Left ventricle myocardium inferior (tissue), 1 donor: ENCODE results near the gene NCOA7. TPM values are rescaled to one million over a fixed set of nuclear protein-coding genes. Genes with fewer than 3 reads are reported as not detected.

Experiments
- DNase-seq: peaks from one replicate; pipeline ENCODE4 v3.0.0-alpha.2; 2020
- H3K27ac ChIP-seq: fragments of 200-600 bp; replicated peaks from 2 replicates; pipeline ENCODE4 v1.8.0; 2021
- H3K27me3 ChIP-seq: fragments of 200-600 bp; 2 replicates; pipeline ENCODE4 v1.8.0; 2021; ENCODE audit warnings: low read depth
- H3K36me3 ChIP-seq: fragments of 200-600 bp; 2 replicates; pipeline ENCODE4 v1.8.0; 2021
- H3K4me1 ChIP-seq: fragments of 200-600 bp; 2 replicates; pipeline ENCODE4 v1.8.0; 2021
- H3K4me3 ChIP-seq: fragments of 200-600 bp; 2 replicates; pipeline ENCODE4 v1.8.0; 2021; ENCODE audit warnings: mild to moderate bottlenecking, moderate library complexity
- H3K9me3 ChIP-seq: fragments of 200-600 bp; replicated peaks from 2 replicates; pipeline ENCODE4 v1.8.0; 2021
- intact Hi-C: fragments of 100-400 bp; cut with micrococcal nuclease; formaldehyde crosslinking; loops from one replicate; pipeline ENCODE4 v1.11.0; 2022
- total RNA-seq: library from RNA; stranded (reverse); fragmentation: NEBNext Ultra II Directional; extraction: Animal tissue kit (Norgen Biotek cat#: 25700); gene quantifications from one replicate; pipeline ENCODE4 v1.2.1, GENCODE V29; 2021
- TF ChIP-seq, protein P1 (sequence below): fragments of 200-600 bp; IDR thresholded peaks from 2 replicates; pipeline ENCODE4 v1.8.0; 2021; ENCODE audit warnings: antibody characterized with exemption, mild to moderate bottlenecking, borderline replicate concordance
- donor health status: DM: no; HTN: yes; CAD: no; lungs with severe emphysema.

The NCOA7 gene
- total RNA-seq, 1 donor from 2014 or later, result 10.3 TPM

- Histone ChIP-seq H3K27me3 (no peaks in the 10 kb centered on the region), H3K4me1 (peaks cover 13% of the 10 kb centered on the region), H3K4me3 (peak overlapping the region; percentile 73), H3K36me3 (no peaks in the 10 kb centered on the region), H3K9me3 (no peaks in the 10 kb centered on the region), H3K27ac (peak overlapping the region; percentile 95)
- intact Hi-C loops, result loop anchor here (5.0 kb wide), 1 partner anchor 181 kb away; no protein-coding TSS in a partner anchor
- TF ChIP-seq, protein P1, sequence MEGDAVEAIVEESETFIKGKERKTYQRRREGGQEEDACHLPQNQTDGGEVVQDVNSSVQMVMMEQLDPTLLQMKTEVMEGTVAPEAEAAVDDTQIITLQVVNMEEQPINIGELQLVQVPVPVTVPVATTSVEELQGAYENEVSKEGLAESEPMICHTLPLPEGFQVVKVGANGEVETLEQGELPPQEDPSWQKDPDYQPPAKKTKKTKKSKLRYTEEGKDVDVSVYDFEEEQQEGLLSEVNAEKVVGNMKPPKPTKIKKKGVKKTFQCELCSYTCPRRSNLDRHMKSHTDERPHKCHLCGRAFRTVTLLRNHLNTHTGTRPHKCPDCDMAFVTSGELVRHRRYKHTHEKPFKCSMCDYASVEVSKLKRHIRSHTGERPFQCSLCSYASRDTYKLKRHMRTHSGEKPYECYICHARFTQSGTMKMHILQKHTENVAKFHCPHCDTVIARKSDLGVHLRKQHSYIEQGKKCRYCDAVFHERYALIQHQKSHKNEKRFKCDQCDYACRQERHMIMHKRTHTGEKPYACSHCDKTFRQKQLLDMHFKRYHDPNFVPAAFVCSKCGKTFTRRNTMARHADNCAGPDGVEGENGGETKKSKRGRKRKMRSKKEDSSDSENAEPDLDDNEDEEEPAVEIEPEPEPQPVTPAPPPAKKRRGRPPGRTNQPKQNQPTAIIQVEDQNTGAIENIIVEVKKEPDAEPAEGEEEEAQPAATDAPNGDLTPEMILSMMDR, result no peak
- DNase-seq, result no peak
Measured at GRCh38 chr6:125781314-125781868, 9.4 kb upstream of the NCOA7 start.

DNA sequence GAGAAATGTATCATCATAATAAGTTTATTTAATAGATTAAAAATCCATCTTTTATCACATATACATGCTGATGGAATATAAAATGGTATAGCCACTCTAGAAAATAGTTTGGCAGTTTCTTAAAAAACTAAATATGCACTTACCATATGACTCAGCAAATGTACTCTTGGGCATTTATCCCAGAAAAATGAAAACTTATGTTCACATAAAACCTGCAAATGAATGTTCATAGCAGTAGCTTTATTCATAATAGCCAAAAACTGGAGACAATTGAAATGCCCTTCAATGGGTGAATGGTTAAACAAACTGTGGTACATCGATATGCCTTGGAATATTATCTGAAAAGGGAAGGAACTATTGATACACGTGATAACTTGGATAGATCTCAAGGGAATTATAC is 6.4 kb upstream of the NCOA7 start:
- intact Hi-C loops, result loop anchor here (5.0 kb wide), 1 partner anchor 178 kb away; no protein-coding TSS in a partner anchor

GRCh38 chr6:125787791-125788190 is 3.0 kb upstream of the NCOA7 start:
- H3K27ac ChIP-seq, result no peak overlapping the region
- H3K9me3 ChIP-seq, result no peaks in the 10 kb centered on the region
- no peak for DNase-seq
- H3K4me3 ChIP-seq, result no peak overlapping the region
- H3K36me3 ChIP-seq, result no peaks in the 10 kb centered on the region
- H3K4me1 ChIP-seq, result peaks cover 41% of the 10 kb centered on the region
- TF ChIP-seq, protein P1, result peak; percentile 55
- H3K27me3 ChIP-seq, result no peaks in the 10 kb centered on the region
- intact Hi-C loops, result no loop called here

More for the DNA sequence above, 6.4 kb upstream of the NCOA7 start:
- TF ChIP-seq, protein P1, result no peak
- Histone ChIP-seq H3K27ac (no peak overlapping the region), H3K4me1 (peaks cover 24% of the 10 kb centered on the region), H3K27me3 (no peaks in the 10 kb centered on the region), H3K4me3 (no peak overlapping the region), H3K9me3 (no peaks in the 10 kb centered on the region), H3K36me3 (no peaks in the 10 kb centered on the region)
- DNase-seq, result no peak

GRCh38 chr6:125789167-125789566 is 1.6 kb upstream of the NCOA7 start:
- Histone ChIP-seq H3K4me1 (peaks cover 53% of the 10 kb centered on the region), H3K9me3 (no peaks in the 10 kb centered on the region), H3K36me3 (no peaks in the 10 kb centered on the region), H3K27ac (peak overlapping the region; percentile 96), H3K27me3 (no peaks in the 10 kb centered on the region), H3K4me3 (peak overlapping the region; percentile 94)
- TF ChIP-seq, protein P1, result no peak
- DNase-seq, result no peak
- intact Hi-C loops, result no loop called here

DNA sequence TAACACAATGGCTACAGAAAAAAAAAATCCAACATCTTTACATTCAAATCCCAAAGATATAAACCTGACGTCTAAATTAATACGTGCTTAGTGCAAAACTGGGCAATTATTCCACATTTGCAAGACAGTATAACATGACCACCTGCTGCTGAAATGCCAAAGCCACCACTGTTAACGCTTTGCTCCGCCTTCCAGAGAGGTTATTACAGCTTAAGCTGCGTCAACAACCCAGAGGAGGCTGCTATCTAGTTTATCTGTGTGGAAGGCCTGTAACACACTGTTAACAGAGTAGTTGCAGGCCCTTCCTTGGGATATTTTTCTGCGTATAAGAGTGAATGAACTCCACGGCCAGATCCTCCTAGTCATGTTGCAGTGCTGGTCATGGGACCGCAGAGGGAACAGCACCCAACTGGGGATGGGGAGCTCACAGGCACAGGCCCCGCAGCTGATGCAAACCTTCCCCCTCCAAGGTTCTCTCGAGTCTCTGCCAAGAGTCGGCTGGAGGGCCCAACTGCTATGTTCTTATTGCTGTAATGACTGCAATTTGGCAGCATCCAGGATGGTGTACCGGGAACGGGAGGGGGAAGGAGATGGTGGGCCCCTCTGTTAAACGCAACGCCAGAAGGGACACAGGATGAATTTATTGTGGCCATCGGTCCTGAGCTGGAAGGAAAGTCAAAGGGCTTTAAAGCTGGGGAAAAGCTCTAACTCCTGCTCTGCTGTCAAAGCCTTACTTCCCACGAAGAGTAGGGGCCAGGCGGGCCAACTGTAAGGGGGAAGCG is 993 bp upstream of the NCOA7 start:
- TF ChIP-seq, protein P1, result no peak
- peak overlapping the region; percentile 94 for H3K4me3 ChIP-seq
- H3K27me3 ChIP-seq, result no peaks in the 10 kb centered on the region
- H3K27ac ChIP-seq, result peak overlapping the region; percentile 96
- H3K4me1 ChIP-seq, result peaks cover 59% of the 10 kb centered on the region
- no peaks in the 10 kb centered on the region for H3K9me3 ChIP-seq
- intact Hi-C loops, result loop anchor here (10.0 kb wide), 1 partner anchor 55 kb away; no protein-coding TSS in a partner anchor
- peak; percentile 48 for DNase-seq
- H3K36me3 ChIP-seq, result no peaks in the 10 kb centered on the region
